ENCODE measurements around the gene CAPN2. TPM values are rescaled to one million over a fixed set of nuclear protein-coding genes. Genes with fewer than 3 reads are reported as not detected.

Gene CAPN2
- total RNA-seq, 1 donor from 2014 or later: 353 TPM

GRCh38 chr1:223770621-223771315 lies 58.4 kb downstream of the CAPN2 start:
- H3K36me3 ChIP-seq (ENCODE audit: control insufficient read depth, insufficient read depth, low read length): peaks cover 22% of the 10 kb centered on the region
- DNase-seq (ENCODE audit: low read depth) (no peak), FAIRE-seq (no peak)
- no peak overlapping the region for H3K4me3 ChIP-seq (ENCODE audit: low read depth, low read length)
- TF ChIP-seq CTCF (IDR thresholded peaks at IDR 0.05; ENCODE audit: insufficient read depth, low read length, severe bottlenecking): no peak
- no peaks in the 10 kb centered on the region for H3K27me3 ChIP-seq (ENCODE audit: control insufficient read depth, insufficient read depth, low read length)

GRCh38 chr1:223771469-223771813 lies 59.1 kb downstream of the CAPN2 start:
- Histone ChIP-seq H3K36me3 (ENCODE audit: control insufficient read depth, insufficient read depth, low read length) (peaks cover 20% of the 10 kb centered on the region), H3K4me3 (ENCODE audit: low read depth, low read length) (no peak overlapping the region), H3K27me3 (ENCODE audit: control insufficient read depth, insufficient read depth, low read length) (no peaks in the 10 kb centered on the region)
- TF ChIP-seq CTCF (IDR thresholded peaks at IDR 0.05; ENCODE audit: insufficient read depth, low read length, severe bottlenecking): no peak
- FAIRE-seq: no peak
- no peak for DNase-seq (ENCODE audit: low read depth)

GRCh38 chr1:223771814-223772770 lies 59.8 kb downstream of the CAPN2 start:
- DNase-seq (ENCODE audit: low read depth) (peak; percentile 84), FAIRE-seq (no peak)
- Histone ChIP-seq H3K27me3 (ENCODE audit: control insufficient read depth, insufficient read depth, low read length) (no peaks in the 10 kb centered on the region), H3K36me3 (ENCODE audit: control insufficient read depth, insufficient read depth, low read length) (peaks cover 18% of the 10 kb centered on the region), H3K4me3 (ENCODE audit: low read depth, low read length) (no peak overlapping the region)
- no peak for TF ChIP-seq CTCF (IDR thresholded peaks at IDR 0.05; ENCODE audit: insufficient read depth, low read length, severe bottlenecking)

GRCh38 chr1:223772771-223773160 lies 60.4 kb downstream of the CAPN2 start:
- no peak for DNase-seq (ENCODE audit: low read depth)
- H3K4me3 ChIP-seq (ENCODE audit: low read depth, low read length): no peak overlapping the region
- TF ChIP-seq CTCF (IDR thresholded peaks at IDR 0.05; ENCODE audit: insufficient read depth, low read length, severe bottlenecking): no peak
- no peaks in the 10 kb centered on the region for H3K27me3 ChIP-seq (ENCODE audit: control insufficient read depth, insufficient read depth, low read length)
- H3K36me3 ChIP-seq (ENCODE audit: control insufficient read depth, insufficient read depth, low read length): peaks cover 18% of the 10 kb centered on the region
- no peak for FAIRE-seq

- Histone ChIP-seq H3K27me3 (ENCODE audit: control insufficient read depth, insufficient read depth, low read length) (no peaks in the 10 kb centered on the region), H3K4me3 (ENCODE audit: low read depth, low read length) (no peak overlapping the region), H3K36me3 (ENCODE audit: control insufficient read depth, insufficient read depth, low read length) (peaks cover 17% of the 10 kb centered on the region)
- DNase-seq (ENCODE audit: low read depth): no peak
- TF ChIP-seq CTCF (IDR thresholded peaks at IDR 0.05; ENCODE audit: insufficient read depth, low read length, severe bottlenecking): no peak
- no peak for FAIRE-seq
Observed at GRCh38 chr1:223774134-223774814, 61.9 kb downstream of the CAPN2 start.
